Measurements from ENCODE around the gene PTPN14.

Gene PTPN14

DNA sequence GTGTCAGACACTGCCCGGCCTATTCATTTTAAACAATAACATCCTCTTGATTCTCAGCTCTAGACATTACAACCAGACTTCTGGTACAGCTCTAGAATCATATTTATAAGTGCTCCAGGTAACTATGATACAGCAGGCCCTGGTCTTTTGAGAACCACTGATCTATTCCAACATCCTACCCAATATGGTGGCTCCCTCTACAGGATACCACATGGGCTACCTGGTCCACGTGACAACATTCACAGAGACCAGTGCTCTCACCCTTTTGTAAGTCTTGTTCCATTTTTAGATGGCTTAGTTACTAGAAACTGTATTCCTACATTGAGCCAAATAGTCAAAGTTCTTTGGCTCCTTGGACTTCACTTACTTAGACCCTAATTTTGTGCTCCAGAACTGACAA lies 102.9 kb downstream of the PTPN14 start:
- no peak for TF ChIP-seq EZH2 (IDR thresholded peaks at IDR 0.05; ENCODE audit: borderline replicate concordance, low read depth, low read length, severe bottlenecking)
- H3K4me1 ChIP-seq (ENCODE audit: insufficient read depth, low read length): peaks cover 28% of the 10 kb centered on the region

DNA sequence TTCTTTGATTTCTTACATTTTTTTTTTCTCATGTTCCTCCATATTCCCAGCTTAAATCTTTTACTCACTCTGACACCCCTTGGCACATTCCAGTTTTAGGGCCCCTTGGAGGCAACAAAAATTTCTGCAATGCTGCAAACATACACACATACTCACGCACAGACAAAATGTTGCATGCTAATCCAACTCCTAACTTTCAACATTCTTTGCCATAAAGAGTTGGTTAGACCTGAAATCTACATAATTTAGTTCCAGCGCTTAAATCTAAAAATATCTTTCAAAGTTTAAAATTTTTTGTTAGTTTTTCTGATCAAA lies 103.9 kb downstream of the PTPN14 start:
- H3K36me3 ChIP-seq (ENCODE audit: insufficient read depth, low read length): no peaks in the 10 kb centered on the region
- H3K4me3 ChIP-seq (ENCODE audit: low read depth in 1 of 2, low read length in 2 of 2): no peak overlapping the region

More for the DNA sequence above, 102.9 kb downstream of the PTPN14 start:
- Histone ChIP-seq H3K9me3 (ENCODE audit: insufficient read depth, low read length, severe bottlenecking) (no peaks in the 10 kb centered on the region), H3K36me3 (ENCODE audit: insufficient read depth, low read length) (no peaks in the 10 kb centered on the region), H3K4me2 (ENCODE audit: insufficient read depth, low read length) (no peak overlapping the region), H2AFZ (ENCODE audit: low read depth, low read length) (no peak overlapping the region), H3K4me3 (ENCODE audit: low read depth in 1 of 2, low read length in 2 of 2) (no peak overlapping the region), H3K27me3 (ENCODE audit: insufficient read depth, low read length, poor library complexity) (no peaks in the 10 kb centered on the region), H3K79me2 (ENCODE audit: insufficient read depth, low read length) (no peaks in the 10 kb centered on the region), H4K20me1 (ENCODE audit: insufficient read depth, low read length) (no peaks in the 10 kb centered on the region), H3K9ac (ENCODE audit: low read depth, low read length) (no peak overlapping the region), H3K27ac (ENCODE audit: low read length) (no peak overlapping the region)
- ATAC-seq (ENCODE audit: insufficient read depth, low read depth) (no peak), DNase-seq (no peak)

DNA sequence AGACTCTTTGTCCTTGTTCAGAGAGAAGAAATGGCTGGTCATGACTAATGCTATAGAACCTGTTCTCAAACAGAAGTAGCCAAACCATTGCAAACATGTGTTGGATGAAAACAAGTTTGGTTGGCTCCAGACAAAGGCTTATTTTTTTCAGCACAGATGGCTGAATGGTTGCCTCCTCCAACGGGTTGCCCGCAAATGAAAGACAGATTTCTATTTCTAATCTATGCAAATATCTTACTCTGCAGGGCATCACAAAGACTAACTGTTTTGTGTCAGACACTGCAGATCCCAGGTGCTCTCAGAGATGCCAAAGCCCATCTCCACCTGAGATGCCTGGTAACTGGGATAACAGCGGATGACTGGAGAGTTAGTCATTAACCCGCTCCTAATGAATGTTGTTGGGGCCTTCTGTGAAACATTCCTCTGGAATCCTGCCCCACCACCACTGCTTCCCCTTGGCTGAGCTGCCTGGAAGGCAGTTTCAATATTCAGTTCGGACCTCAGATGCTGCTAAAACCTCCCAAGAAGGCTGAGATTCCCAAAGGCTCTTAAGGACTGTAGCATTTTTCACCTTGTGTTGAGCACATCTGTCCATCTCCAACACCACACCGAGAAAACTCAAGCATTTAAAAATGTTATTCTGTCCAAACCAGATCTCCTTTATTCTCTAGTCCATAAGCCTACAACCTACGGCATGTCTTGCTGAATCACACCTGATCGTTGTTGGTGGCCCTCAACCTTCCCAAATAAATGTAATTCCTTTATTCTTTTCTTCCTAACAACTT lies 104.4 kb downstream of the PTPN14 start:
- no peak overlapping the region for H3K4me3 ChIP-seq (ENCODE audit: low read depth in 1 of 2, low read length in 2 of 2)
- H3K4me2 ChIP-seq (ENCODE audit: insufficient read depth, low read length): no peak overlapping the region
- no peaks in the 10 kb centered on the region for H4K20me1 ChIP-seq (ENCODE audit: insufficient read depth, low read length)
- TF ChIP-seq, protein P1, sequence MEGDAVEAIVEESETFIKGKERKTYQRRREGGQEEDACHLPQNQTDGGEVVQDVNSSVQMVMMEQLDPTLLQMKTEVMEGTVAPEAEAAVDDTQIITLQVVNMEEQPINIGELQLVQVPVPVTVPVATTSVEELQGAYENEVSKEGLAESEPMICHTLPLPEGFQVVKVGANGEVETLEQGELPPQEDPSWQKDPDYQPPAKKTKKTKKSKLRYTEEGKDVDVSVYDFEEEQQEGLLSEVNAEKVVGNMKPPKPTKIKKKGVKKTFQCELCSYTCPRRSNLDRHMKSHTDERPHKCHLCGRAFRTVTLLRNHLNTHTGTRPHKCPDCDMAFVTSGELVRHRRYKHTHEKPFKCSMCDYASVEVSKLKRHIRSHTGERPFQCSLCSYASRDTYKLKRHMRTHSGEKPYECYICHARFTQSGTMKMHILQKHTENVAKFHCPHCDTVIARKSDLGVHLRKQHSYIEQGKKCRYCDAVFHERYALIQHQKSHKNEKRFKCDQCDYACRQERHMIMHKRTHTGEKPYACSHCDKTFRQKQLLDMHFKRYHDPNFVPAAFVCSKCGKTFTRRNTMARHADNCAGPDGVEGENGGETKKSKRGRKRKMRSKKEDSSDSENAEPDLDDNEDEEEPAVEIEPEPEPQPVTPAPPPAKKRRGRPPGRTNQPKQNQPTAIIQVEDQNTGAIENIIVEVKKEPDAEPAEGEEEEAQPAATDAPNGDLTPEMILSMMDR (IDR thresholded peaks at IDR 0.05; ENCODE audit: borderline replicate concordance, extremely low read depth, low read length, poor library complexity, severe bottlenecking): no peak
- TF ChIP-seq EZH2 (IDR thresholded peaks at IDR 0.05; ENCODE audit: borderline replicate concordance, low read depth, low read length, severe bottlenecking): no peak
- no peak overlapping the region for H3K9ac ChIP-seq (ENCODE audit: low read depth, low read length)
- H3K9me3 ChIP-seq (ENCODE audit: insufficient read depth, low read length, severe bottlenecking): no peaks in the 10 kb centered on the region
- no peak overlapping the region for H2AFZ ChIP-seq (ENCODE audit: low read depth, low read length)
- H3K4me1 ChIP-seq (ENCODE audit: insufficient read depth, low read length): peaks cover 28% of the 10 kb centered on the region
- no peak for DNase-seq
- H3K27me3 ChIP-seq (ENCODE audit: insufficient read depth, low read length, poor library complexity): no peaks in the 10 kb centered on the region
- H3K27ac ChIP-seq (ENCODE audit: low read length): no peak overlapping the region
- ATAC-seq (ENCODE audit: insufficient read depth, low read depth): no peak
- no peaks in the 10 kb centered on the region for H3K36me3 ChIP-seq (ENCODE audit: insufficient read depth, low read length)
- H3K79me2 ChIP-seq (ENCODE audit: insufficient read depth, low read length): no peaks in the 10 kb centered on the region

More for the DNA sequence above, 103.9 kb downstream of the PTPN14 start:
- no peak overlapping the region for H3K27ac ChIP-seq (ENCODE audit: low read length)
- no peak overlapping the region for H3K9ac ChIP-seq (ENCODE audit: low read depth, low read length)
- H2AFZ ChIP-seq (ENCODE audit: low read depth, low read length): no peak overlapping the region
- TF ChIP-seq, protein P1 (IDR thresholded peaks at IDR 0.05; ENCODE audit: borderline replicate concordance, extremely low read depth, low read length, poor library complexity, severe bottlenecking): no peak
- no peak for TF ChIP-seq EZH2 (IDR thresholded peaks at IDR 0.05; ENCODE audit: borderline replicate concordance, low read depth, low read length, severe bottlenecking)
- DNase-seq (no peak), ATAC-seq (ENCODE audit: insufficient read depth, low read depth) (no peak)
- H4K20me1 ChIP-seq (ENCODE audit: insufficient read depth, low read length): no peaks in the 10 kb centered on the region
- H3K4me2 ChIP-seq (ENCODE audit: insufficient read depth, low read length): no peak overlapping the region
- peaks cover 28% of the 10 kb centered on the region for H3K4me1 ChIP-seq (ENCODE audit: insufficient read depth, low read length)
- no peaks in the 10 kb centered on the region for H3K9me3 ChIP-seq (ENCODE audit: insufficient read depth, low read length, severe bottlenecking)
- H3K27me3 ChIP-seq (ENCODE audit: insufficient read depth, low read length, poor library complexity): no peaks in the 10 kb centered on the region
- no peaks in the 10 kb centered on the region for H3K79me2 ChIP-seq (ENCODE audit: insufficient read depth, low read length)

DNA sequence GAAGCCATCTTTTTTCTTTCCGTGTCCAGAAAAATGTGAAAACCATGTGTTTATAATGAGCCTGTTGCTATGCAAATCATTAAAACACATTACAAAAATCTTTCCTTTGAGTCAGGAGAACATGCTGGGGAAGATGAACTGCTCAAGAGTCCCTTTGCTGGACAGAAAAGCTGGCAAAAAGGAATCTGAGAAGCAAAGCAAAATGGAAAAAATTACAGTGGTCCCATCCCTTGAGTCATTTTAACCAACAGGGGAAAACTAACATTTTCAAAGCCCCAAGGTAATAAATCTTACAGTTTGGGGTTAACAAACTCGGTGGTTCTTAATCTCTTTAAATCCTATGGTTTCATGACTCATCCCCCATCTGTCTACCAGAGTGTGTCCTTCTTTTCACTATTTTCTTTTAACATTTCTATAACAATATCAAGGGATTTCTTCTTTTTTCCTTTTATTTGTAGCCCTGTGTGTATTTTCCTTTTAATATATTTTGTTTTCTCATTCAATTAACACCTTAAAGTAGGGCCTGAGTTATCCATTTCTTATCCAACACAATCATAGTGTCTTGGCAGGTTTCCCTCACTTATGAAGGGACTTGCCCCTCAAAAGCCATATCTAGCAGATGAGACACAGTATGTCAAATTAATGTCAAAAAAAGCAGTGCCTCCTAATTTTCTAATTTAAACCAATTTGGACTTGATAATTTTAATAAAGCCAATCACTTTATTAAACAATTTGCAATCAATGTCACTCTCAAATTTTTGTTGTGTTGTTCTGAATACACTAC lies 105.4 kb downstream of the PTPN14 start:
- Histone ChIP-seq H3K9me3 (ENCODE audit: insufficient read depth, low read length, severe bottlenecking) (no peaks in the 10 kb centered on the region), H4K20me1 (ENCODE audit: insufficient read depth, low read length) (no peaks in the 10 kb centered on the region), H3K4me2 (ENCODE audit: insufficient read depth, low read length) (no peak overlapping the region), H3K9ac (ENCODE audit: low read depth, low read length) (no peak overlapping the region), H3K79me2 (ENCODE audit: insufficient read depth, low read length) (no peaks in the 10 kb centered on the region), H2AFZ (ENCODE audit: low read depth, low read length) (no peak overlapping the region), H3K4me1 (ENCODE audit: insufficient read depth, low read length) (peaks cover 36% of the 10 kb centered on the region), H3K27me3 (ENCODE audit: insufficient read depth, low read length, poor library complexity) (no peaks in the 10 kb centered on the region), H3K4me3 (ENCODE audit: low read depth in 1 of 2, low read length in 2 of 2) (no peak overlapping the region), H3K36me3 (ENCODE audit: insufficient read depth, low read length) (no peaks in the 10 kb centered on the region), H3K27ac (ENCODE audit: low read length) (peak overlapping the region; percentile 55)
- ATAC-seq (ENCODE audit: insufficient read depth, low read depth) (peak; percentile 76), DNase-seq (no peak)
- no peak for TF ChIP-seq EZH2 (IDR thresholded peaks at IDR 0.05; ENCODE audit: borderline replicate concordance, low read depth, low read length, severe bottlenecking)
- TF ChIP-seq, protein P1 (IDR thresholded peaks at IDR 0.05; ENCODE audit: borderline replicate concordance, extremely low read depth, low read length, poor library complexity, severe bottlenecking): no peak
